Measurements from ENCODE around the gene HYAL3.

DNA sequence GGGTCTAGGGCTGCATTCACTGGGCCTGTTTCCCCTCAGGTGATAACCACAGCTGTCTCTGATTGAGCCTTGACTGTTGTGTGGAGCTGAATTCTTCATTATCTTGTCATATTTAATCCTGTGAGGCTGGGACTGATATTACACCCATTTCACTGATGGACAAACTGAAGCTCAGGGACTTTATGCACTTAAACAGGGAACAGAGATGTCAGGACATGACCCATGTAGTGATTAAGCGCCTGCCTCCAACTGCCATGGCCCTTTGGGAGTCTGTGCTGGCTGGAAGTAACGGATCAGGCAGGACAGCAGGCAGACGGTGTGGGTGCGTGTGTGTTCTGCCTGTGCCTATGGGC, 55.7 kb downstream of the HYAL3 start:
- TF ChIP-seq POLR2AphosphoS5 (IDR thresholded peaks at IDR 0.05; ENCODE audit: low read depth, low read length) (no peak), HIVEP1 (CRISPR knock-in tag; IDR thresholded peaks at IDR 0.05) (no peak), TAF1 (CRISPR knock-in tag; IDR thresholded peaks at IDR 0.05) (no peak)
- TF ChIP-seq, protein P1, sequence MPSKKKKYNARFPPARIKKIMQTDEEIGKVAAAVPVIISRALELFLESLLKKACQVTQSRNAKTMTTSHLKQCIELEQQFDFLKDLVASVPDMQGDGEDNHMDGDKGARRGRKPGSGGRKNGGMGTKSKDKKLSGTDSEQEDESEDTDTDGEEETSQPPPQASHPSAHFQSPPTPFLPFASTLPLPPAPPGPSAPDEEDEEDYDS (CRISPR knock-in tag; IDR thresholded peaks at IDR 0.05), result no peak
